Ectodermal cell (in vitro differentiated cells): ENCODE data around the gene EAF1.

Experiments
- H3K27ac ChIP-seq: 2 replicates; pipeline ENCODE4 v1.7.0; 2013; ENCODE audit warnings: mild to moderate bottlenecking, low read depth, low read length; ENCODE audit not compliant: insufficient read depth, poor library complexity, severe bottlenecking
- H3K27me3 ChIP-seq: 2 replicates; pipeline ENCODE4 v1.7.0; 2013; ENCODE audit warnings: mild to moderate bottlenecking, low read length; ENCODE audit not compliant: insufficient read depth, control insufficient read depth, poor library complexity, severe bottlenecking
- H3K36me3 ChIP-seq: one replicate; pipeline ENCODE4 v1.7.0; 2013; ENCODE audit warnings: low read length; ENCODE audit not compliant: control insufficient read depth, insufficient read depth
- H3K4me1 ChIP-seq: one replicate; pipeline ENCODE4 v1.7.0; 2013; ENCODE audit warnings: low read length; ENCODE audit not compliant: control insufficient read depth, insufficient read depth
- H3K4me3 ChIP-seq: 2 replicates; pipeline ENCODE4 v1.7.0; 2013; ENCODE audit warnings: low read depth, low read length, control low read depth; ENCODE audit not compliant: insufficient read depth
- H3K9me3 ChIP-seq: 2 replicates; pipeline ENCODE4 v1.7.0; 2013; ENCODE audit warnings: mild to moderate bottlenecking, low read length, moderate library complexity; ENCODE audit not compliant: control insufficient read depth
- WGBS, 2 experiments: methylation state at CpG; one replicate each; pipeline ENCODE4 v1.1.7; 2013; ENCODE audit warnings: missing lambda C conversion rate in 2 of 2; 5-methylcytosine and 5-hydroxymethylcytosine counted together

EAF1 gene

DNA sequence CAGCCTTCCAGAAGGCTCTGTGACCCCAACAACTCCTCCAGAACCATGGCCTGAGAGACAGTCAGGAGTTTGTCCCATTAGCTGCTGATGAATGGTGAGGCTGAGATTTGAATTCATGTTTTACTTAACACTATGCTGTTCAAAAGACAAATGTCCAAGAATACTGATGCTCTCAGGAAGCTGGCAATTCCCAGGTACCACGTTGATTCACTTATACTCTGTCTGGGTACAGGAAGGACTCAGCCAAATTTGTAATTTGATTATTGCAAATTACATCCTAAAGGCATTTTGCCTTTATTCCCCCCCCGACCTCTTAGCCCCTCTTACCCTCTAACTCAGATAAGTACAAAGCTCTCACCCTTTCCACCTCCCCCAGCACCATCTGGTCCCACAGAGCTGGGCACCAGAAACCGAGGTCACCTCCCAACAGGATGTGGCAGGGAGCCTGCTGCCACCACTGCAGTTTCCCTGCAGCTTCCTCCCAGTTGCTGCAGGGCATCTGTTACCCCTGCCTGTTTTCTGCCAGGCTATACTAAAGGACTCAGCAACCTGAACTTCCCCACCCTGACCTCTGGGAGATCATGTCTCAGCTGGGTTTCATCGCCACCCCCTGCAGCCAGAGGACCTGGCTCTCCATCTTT lies 33.6 kb downstream of the EAF1 start:
- no peaks in the 10 kb centered on the region for H3K4me1 ChIP-seq
- H3K27ac ChIP-seq = no peak overlapping the region
- H3K27me3 ChIP-seq = no peaks in the 10 kb centered on the region
- H3K9me3 ChIP-seq = no peaks in the 10 kb centered on the region
- 77 to 82% methylated on average over 4 of the region's 4 CpGs for WGBS, 2 experiments
- no peak overlapping the region for H3K4me3 ChIP-seq
- no peaks in the 10 kb centered on the region for H3K36me3 ChIP-seq

DNA sequence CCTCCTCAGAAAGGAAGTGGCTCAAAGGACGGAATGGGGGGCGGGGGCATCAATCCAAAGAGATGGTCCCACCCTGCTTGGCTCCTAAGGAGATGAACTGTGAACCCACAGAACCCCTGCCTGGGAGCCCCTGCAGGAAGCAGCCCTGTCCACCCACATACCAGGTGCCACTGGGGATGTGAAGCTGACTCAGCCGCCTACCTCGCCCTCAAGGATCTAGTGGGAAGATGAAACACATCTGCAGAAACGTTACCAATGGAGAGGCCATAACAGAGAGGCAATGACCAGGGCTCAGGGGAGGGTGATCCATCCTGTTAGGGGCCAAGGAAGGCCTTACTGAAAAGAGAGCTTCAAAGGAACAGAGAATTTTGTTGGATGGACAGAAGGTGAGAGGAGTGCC lies 35.1 kb downstream of the EAF1 start:
- Histone ChIP-seq H3K4me3 (no peak overlapping the region), H3K9me3 (no peaks in the 10 kb centered on the region), H3K27ac (no peak overlapping the region), H3K4me1 (no peaks in the 10 kb centered on the region), H3K36me3 (no peaks in the 10 kb centered on the region), H3K27me3 (no peaks in the 10 kb centered on the region)
- WGBS, 2 experiments = 92 to 93% methylated on average over 5 of the region's 5 CpGs

DNA sequence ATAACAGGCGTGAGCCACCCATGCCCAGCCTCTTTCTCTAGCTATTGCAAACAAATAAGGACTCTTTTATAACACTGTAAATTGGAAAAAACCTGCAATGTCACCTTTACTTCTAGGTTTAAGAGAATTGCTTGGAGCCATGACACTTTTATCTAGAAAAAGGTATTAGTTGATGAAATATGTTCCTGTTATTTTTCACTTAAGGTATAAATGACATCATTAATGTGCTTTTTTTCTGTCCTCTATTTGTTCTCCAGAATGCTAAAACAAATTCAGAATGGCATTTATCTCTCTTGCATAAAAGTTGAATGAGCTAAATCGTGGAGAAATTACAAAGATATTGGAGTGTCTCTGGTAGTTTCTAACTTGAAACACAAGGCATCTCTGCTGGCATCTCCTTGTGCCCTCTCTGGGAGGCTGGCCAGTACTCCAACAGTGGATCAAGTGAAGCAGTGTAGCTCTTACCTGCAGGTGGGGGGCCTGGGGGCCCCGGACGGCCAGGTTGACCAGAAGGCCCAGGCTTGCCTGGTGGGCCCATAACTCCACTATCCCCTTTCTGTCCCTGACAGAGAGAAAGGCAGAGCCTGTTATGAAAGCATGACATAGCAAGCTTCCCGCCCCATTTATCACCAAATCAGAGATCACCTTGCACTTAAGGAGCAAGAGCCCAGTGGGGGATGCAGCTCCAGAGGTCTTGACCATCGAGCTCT lies 38.6 kb downstream of the EAF1 start:
- Histone ChIP-seq H3K36me3 (no peaks in the 10 kb centered on the region), H3K4me1 (no peaks in the 10 kb centered on the region), H3K4me3 (no peak overlapping the region), H3K27ac (no peak overlapping the region), H3K9me3 (no peaks in the 10 kb centered on the region), H3K27me3 (no peaks in the 10 kb centered on the region)
- 95 to 97% methylated on average over 6 of the region's 6 CpGs for WGBS, 2 experiments

DNA sequence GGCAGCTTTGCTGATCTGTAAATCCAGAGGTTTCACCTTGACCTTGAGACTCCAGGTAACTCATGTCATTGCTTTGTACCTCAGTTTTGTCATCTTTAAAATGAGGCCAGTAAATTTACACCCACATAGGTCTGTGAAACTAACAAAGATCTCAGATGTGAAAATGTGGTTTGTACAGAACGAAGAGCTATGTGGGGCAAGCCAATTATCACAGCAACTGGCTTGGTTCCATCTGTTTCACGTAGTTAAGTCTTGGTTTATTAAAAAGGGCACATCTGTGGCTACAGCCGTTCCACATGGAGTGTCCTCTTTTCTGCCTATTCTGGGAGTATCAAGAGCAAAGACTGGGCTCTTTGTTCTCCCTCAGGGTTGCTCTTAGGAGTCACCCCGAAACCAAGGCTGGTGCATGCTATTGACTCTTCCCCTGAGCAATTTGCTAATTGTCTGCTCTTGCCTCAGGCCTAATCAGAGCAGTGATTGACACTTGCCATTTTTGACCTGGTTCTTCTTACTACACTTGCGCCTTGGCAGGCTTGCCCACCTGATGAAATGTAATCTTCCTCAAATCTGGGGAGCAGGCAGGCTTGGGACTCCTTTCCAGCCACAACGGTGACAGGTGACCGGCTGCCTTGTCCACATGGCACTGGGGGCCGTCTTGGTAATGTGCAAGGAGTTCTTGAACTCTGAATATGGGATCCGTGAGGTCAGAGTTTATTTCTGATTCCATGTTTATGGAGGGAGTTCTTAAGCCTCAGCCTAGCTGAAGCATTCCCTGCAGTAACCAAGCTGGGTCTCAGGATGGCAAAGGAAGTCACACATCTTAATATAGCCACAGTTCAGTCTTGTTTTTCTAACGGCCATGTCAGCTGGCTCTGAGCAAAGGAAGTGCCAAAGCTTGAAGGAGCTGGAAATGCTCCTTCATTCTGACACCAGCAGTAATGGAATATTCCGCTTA lies 40.1 kb downstream of the EAF1 start:
- WGBS, 2 experiments = 92 to 95% methylated on average over 11 of the region's 11 CpGs
- H3K36me3 ChIP-seq = no peaks in the 10 kb centered on the region
- no peaks in the 10 kb centered on the region for H3K27me3 ChIP-seq
- no peaks in the 10 kb centered on the region for H3K9me3 ChIP-seq
- no peak overlapping the region for H3K4me3 ChIP-seq
- no peak overlapping the region for H3K27ac ChIP-seq
- no peaks in the 10 kb centered on the region for H3K4me1 ChIP-seq

DNA sequence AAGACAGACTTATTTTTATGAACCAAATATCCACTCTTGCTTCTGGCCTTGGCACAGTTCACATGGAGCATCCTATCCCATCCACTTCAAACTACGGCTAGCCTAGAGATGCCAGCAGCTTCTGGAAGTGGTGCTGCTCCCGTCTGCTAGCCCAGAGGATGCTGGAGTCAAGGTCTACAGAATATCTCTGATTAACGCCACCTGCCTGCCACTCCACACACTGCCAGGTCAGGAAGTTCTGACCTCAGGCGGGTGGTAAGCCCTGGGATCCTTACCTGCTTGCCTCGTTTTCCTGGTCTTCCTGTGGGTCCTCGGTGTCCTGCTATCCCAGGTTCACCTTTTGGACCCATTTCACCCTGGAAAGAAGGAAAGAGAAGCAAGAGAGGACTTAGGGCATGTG lies 42.9 kb downstream of the EAF1 start:
- no peaks in the 10 kb centered on the region for H3K9me3 ChIP-seq
- H3K4me3 ChIP-seq = no peak overlapping the region
- H3K36me3 ChIP-seq = no peaks in the 10 kb centered on the region
- WGBS, 2 experiments = 68 to 70% methylated on average over 6 of the region's 6 CpGs
- H3K4me1 ChIP-seq = no peaks in the 10 kb centered on the region
- H3K27ac ChIP-seq = no peak overlapping the region
- H3K27me3 ChIP-seq = no peaks in the 10 kb centered on the region

DNA sequence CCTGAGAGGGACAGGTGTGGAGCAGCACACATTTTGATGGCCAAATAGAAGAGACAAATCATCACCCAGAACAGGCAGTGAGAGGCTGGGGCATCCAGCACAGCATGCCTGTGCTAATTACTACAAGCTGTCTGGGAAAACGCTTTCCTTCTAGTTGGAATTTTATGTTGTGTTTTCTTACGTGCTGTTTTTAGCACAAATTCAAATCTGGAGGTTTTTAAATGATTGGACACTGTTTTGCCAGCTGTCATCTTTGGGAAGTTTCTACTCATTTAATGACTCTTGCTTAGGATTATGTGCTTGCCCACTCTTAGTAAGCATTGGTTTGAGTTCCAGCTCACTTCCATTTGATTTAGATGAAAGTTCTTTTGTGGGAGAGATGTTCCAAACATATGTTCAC lies 43.5 kb downstream of the EAF1 start:
- Histone ChIP-seq H3K4me1 (no peaks in the 10 kb centered on the region), H3K9me3 (no peaks in the 10 kb centered on the region), H3K27ac (no peak overlapping the region), H3K27me3 (no peaks in the 10 kb centered on the region), H3K36me3 (no peaks in the 10 kb centered on the region), H3K4me3 (no peak overlapping the region)
- 93 to 94% methylated on average over 2 of the region's 2 CpGs for WGBS, 2 experiments

DNA sequence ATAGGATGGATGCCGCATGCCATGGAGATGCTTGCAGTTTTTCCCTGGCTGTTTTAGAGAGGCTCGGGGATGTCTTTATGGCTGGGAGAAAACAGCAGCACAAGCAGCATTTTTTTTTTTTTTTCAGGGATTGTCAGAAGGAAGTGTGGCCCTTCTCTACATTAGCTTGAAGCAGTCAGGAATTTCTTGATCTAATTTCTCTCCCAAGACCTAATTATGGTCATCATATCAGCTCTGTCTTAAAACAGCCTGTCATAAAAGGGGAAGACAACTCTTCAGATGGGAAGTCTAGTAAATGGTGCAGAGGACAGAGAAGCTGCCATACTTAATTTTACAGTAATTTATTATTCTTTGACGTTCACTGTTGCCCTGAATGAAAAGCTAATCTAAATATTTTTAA lies 44.5 kb downstream of the EAF1 start:
- WGBS, 2 experiments = 94 to 95% methylated on average over 2 of the region's 3 CpGs
- H3K27me3 ChIP-seq = no peaks in the 10 kb centered on the region
- H3K9me3 ChIP-seq = no peaks in the 10 kb centered on the region
- no peaks in the 10 kb centered on the region for H3K4me1 ChIP-seq
- no peaks in the 10 kb centered on the region for H3K36me3 ChIP-seq
- H3K4me3 ChIP-seq = no peak overlapping the region
- H3K27ac ChIP-seq = no peak overlapping the region

DNA sequence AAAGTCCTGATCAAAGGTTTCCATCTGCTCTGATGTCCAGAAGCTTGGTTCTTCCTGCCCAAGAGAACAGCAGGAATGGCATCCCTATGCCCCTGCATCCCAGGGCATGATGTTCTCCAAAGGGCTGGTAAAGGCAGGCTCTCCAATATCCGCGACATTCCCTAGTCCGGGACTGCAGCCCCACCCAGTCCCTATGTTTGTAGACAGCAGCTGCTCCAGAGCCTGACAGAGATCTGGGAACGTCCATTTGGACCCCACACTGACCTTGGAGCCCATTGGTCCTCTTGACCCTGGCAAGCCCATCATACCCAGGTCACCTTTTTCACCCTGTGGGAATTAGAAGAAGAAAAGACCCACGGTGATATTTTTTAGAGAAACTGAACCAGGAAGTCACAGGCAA lies 47.8 kb downstream of the EAF1 start:
- H3K27ac ChIP-seq = no peak overlapping the region
- 56% methylated on average over 5 of the region's 5 CpGs for WGBS, 2 experiments

DNA sequence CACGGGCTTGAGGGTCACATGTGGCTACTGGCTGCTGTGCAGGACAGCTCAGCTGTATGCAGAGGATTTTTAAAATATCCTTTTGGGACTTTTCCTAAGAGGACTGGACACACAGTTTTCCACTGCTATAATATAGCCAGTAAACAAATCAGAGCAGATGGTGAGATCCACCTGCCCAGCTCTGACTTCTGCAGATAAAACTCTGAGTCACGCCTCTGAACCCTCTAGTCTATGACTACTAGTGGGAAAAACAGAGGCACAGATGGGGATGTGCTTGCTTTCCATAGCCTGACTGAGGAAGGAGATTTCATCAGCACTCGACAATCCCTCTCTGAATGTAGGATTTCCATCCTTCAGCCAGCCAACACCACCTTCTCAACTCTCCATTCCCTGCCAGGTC lies 49.0 kb downstream of the EAF1 start:
- Histone ChIP-seq H3K27ac (no peak overlapping the region), H3K4me1 (no peaks in the 10 kb centered on the region), H3K9me3 (no peaks in the 10 kb centered on the region), H3K4me3 (no peak overlapping the region), H3K27me3 (no peaks in the 10 kb centered on the region), H3K36me3 (no peaks in the 10 kb centered on the region)
- WGBS, 2 experiments = 84 to 90% methylated on average over 3 of the region's 3 CpGs

More for the DNA sequence above, 47.8 kb downstream of the EAF1 start:
- Histone ChIP-seq H3K4me3 (no peak overlapping the region), H3K4me1 (no peaks in the 10 kb centered on the region), H3K36me3 (no peaks in the 10 kb centered on the region), H3K9me3 (no peaks in the 10 kb centered on the region), H3K27me3 (no peaks in the 10 kb centered on the region)
